Measurements from ENCODE around the gene BDKRB2. TPM values are rescaled to one million over a fixed set of nuclear protein-coding genes. Genes with fewer than 3 reads are reported as not detected.

BDKRB2 gene
- total RNA-seq, 1 experiment from 2014 or later: 0.28 TPM

GRCh38 chr14:96203635-96204034 lies 1.0 kb upstream of the BDKRB2 start:
- BruUV-seq (replicated peaks): no TSS peak
- no peaks in the 10 kb centered on the region for H3K36me3 ChIP-seq (ENCODE audit: low read depth)
- no peak overlapping the region for H2AFZ ChIP-seq
- DNase-seq: peak; percentile 22 to 84
- H3K4me1 ChIP-seq (replicated peaks; ENCODE audit: insufficient read depth): peaks cover 40% of the 10 kb centered on the region
- TF ChIP-seq CTCF (conservative IDR thresholded peaks at IDR 0.05) (no peak), EZH2 (IDR thresholded peaks at IDR 0.05; ENCODE audit: low read depth) (no peak)
- no peaks in the 10 kb centered on the region for H3K9me3 ChIP-seq (ENCODE audit: insufficient read depth, low read depth)
- no peaks in the 10 kb centered on the region for H3K9me2 ChIP-seq (ENCODE audit: insufficient read depth)
- peaks cover 7% of the 10 kb centered on the region; the same call in 1 of the 2 replicates for H3K79me2 ChIP-seq (ENCODE audit: low read depth)
- POLR2A ChIA-PET (ENCODE audit: unreplicated experiment): no interaction called here
- intact Hi-C loops (cut with micrococcal nuclease; ENCODE audit: unreplicated experiment): loop anchor here (5.0 to 10.0 kb wide), 2 partner anchors 64 to 99 kb away; no protein-coding TSS in a partner anchor
- CTCF ChIA-PET: interaction anchor here (0.7 kb wide), 1 partner anchor 9 kb away, joined by 7 read pairs; no protein-coding TSS in a partner anchor
- no peaks in the 10 kb centered on the region for H3K27me3 ChIP-seq (ENCODE audit: insufficient read depth, low read depth)
- H3K27ac ChIP-seq: peak overlapping the region; percentile 68
- peaks cover 27% of the 10 kb centered on the region for H3F3A ChIP-seq (ENCODE audit: insufficient read depth, low read depth)
- peak overlapping the region; percentile 59; the same call in 1 of the 2 replicates for H3K4me3 ChIP-seq
- no peaks in the 10 kb centered on the region for H4K20me1 ChIP-seq (ENCODE audit: insufficient read depth)
- peak overlapping the region; percentile 86 for H3K4me2 ChIP-seq

- no peaks in the 10 kb centered on the region for H3K27me3 ChIP-seq (ENCODE audit: insufficient read depth, low read depth)
- intact Hi-C loops (cut with micrococcal nuclease; ENCODE audit: unreplicated experiment): loop anchor here (10.0 kb wide), 1 partner anchor 101 kb away; no protein-coding TSS in a partner anchor
Observed at GRCh38 chr14:96205059-96205977, 679 bp downstream of the BDKRB2 start.

More at GRCh38 chr14:96205059-96205977, 679 bp downstream of the BDKRB2 start:
- DNase-seq: peak in 1 of 2 experiments; percentile 46
- no peaks in the 10 kb centered on the region for H3K9me2 ChIP-seq (ENCODE audit: insufficient read depth)
- peak overlapping the region; percentile 17 for H3K27ac ChIP-seq
- H3K4me1 ChIP-seq (replicated peaks; ENCODE audit: insufficient read depth): peaks cover 40% of the 10 kb centered on the region
- POLR2A ChIA-PET (ENCODE audit: unreplicated experiment): interaction anchor here (0.7 kb wide), 1 partner anchor 20 kb away, joined by 26 read pairs; no protein-coding TSS in a partner anchor
- TSS peak; percentile 34 for BruUV-seq (replicated peaks)
- peaks cover 7% of the 10 kb centered on the region; the same call in 1 of the 2 replicates for H3K79me2 ChIP-seq (ENCODE audit: low read depth)
- H3K9me3 ChIP-seq (ENCODE audit: insufficient read depth, low read depth): no peaks in the 10 kb centered on the region
- H3K4me3 ChIP-seq: peak overlapping the region; percentile 59
- TF ChIP-seq CTCF (conservative IDR thresholded peaks at IDR 0.05) (no peak), EZH2 (IDR thresholded peaks at IDR 0.05; ENCODE audit: low read depth) (no peak)
- no peaks in the 10 kb centered on the region for H4K20me1 ChIP-seq (ENCODE audit: insufficient read depth)
- peak overlapping the region; percentile 86 for H3K4me2 ChIP-seq
- no peaks in the 10 kb centered on the region for H3K36me3 ChIP-seq (ENCODE audit: low read depth)
- H2AFZ ChIP-seq: 0 out of 2 replicates have a peak overlapping the region, but pooled peaks have one; percentile 33
- peaks cover 27% of the 10 kb centered on the region for H3F3A ChIP-seq (ENCODE audit: insufficient read depth, low read depth)
- CTCF ChIA-PET: no interaction called here

All from PC-9 (cell line).